HG02571 (cell line): ENCODE data around the gene UGT1A4.
"Not testable (repeated sequence)": the region's sequence is repeated elsewhere in the genome, so short reads cannot be mapped to it uniquely, and the experiment has no call there.

ENCODE experiments used
- ATAC-seq: cut with Tn5 transposase; IDR thresholded peaks from one replicate; pipeline ENCODE4 v1.9.1; 2021; ENCODE audit warnings: mild to moderate bottlenecking, moderate library complexity; ENCODE audit not compliant: unreplicated experiment

The UGT1A4 gene

GRCh38 chr2:233746475-233747282 lies 28.1 kb downstream of the UGT1A4 start:
- ATAC-seq, result no peak

- no peak for ATAC-seq
Observed at GRCh38 chr2:233747283-233747544, 28.7 kb downstream of the UGT1A4 start.

- not testable (repeated sequence) for ATAC-seq
Observed at GRCh38 chr2:233750689-233751088, 32.2 kb downstream of the UGT1A4 start.

- ATAC-seq, result not testable (repeated sequence)
Observed at GRCh38 chr2:233751212-233752009, 32.9 kb downstream of the UGT1A4 start.

- no peak for ATAC-seq
Observed at GRCh38 chr2:233754872-233755611, 36.5 kb downstream of the UGT1A4 start.

GRCh38 chr2:233756429-233757081 lies 38.0 kb downstream of the UGT1A4 start:
- no peak for ATAC-seq

GRCh38 chr2:233758141-233758540 lies 39.6 kb downstream of the UGT1A4 start:
- no peak for ATAC-seq

GRCh38 chr2:233758849-233759248 lies 40.3 kb downstream of the UGT1A4 start:
- no peak for ATAC-seq

- no peak for ATAC-seq
Observed at GRCh38 chr2:233760043-233760442, 41.5 kb downstream of the UGT1A4 start, which contains the start of gene UGT1A1. TSS of gene UGT1A1 (plus strand) at chr2:233760270. CDS start at chr2:233760288, 18 bp downstream.

GRCh38 chr2:233761040-233761769 lies 42.7 kb downstream of the UGT1A4 start:
- ATAC-seq, result no peak

GRCh38 chr2:233764264-233764663 lies 45.7 kb downstream of the UGT1A4 start:
- no peak for ATAC-seq

GRCh38 chr2:233764761-233765160 lies 46.2 kb downstream of the UGT1A4 start:
- ATAC-seq, result no peak

GRCh38 chr2:233766416-233766815 lies 47.9 kb downstream of the UGT1A4 start:
- no peak for ATAC-seq

- ATAC-seq, result no peak
Observed at GRCh38 chr2:233768076-233768475, 49.5 kb downstream of the UGT1A4 start.

- ATAC-seq, result no peak
Observed at GRCh38 chr2:233769260-233769659, 50.7 kb downstream of the UGT1A4 start.

GRCh38 chr2:233772153-233772552 lies 53.6 kb downstream of the UGT1A4 start:
- ATAC-seq, result no peak

- no peak for ATAC-seq
Observed at GRCh38 chr2:233772583-233772982, 54.0 kb downstream of the UGT1A4 start.

- ATAC-seq, result no peak
Observed at GRCh38 chr2:233773854-233774253, 55.3 kb downstream of the UGT1A4 start.

- no peak for ATAC-seq
Observed at GRCh38 chr2:233775414-233775813, 56.9 kb downstream of the UGT1A4 start.

GRCh38 chr2:233778030-233778429 lies 59.5 kb downstream of the UGT1A4 start, which contains the start of gene MROH2A:
TSS of gene MROH2A (plus strand) at chr2:233778330. CDS start at chr2:233779359, 1,029 bp downstream.
- no peak for ATAC-seq
